ENCODE data around the gene COL15A1. TPM values are rescaled to one million over a fixed set of nuclear protein-coding genes. Genes with fewer than 3 reads are reported as not detected.
"Not testable (repeated sequence)": the region's sequence is repeated elsewhere in the genome, so short reads cannot be mapped to it uniquely, and the experiment has no call there.

The COL15A1 gene
- total RNA-seq, 4 donors from 2014 or later: 4.0 to 7.8 (median 6.8) TPM

DNA sequence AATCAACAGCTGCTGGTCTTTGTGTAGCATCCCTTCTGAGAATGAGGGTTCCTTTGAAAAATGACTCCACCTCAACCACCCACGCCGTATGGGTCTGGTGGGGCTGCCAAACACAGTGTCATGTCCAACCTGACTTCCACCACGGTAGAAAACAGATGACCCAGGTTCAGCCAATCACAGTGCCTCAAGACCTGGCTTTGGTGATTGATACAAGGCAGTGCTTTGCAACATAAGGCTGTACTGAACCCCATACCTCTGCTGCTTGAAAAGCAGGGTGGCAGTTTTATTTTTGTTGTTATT is 149.7 kb downstream of the COL15A1 start:
- Histone ChIP-seq H3K4me3 (no peak overlapping the region), H3K36me3 (no peaks in the 10 kb centered on the region), H3K4me1 (no peaks in the 10 kb centered on the region), H3K27ac (no peak overlapping the region), H3K27me3 (no peaks in the 10 kb centered on the region), H3K9me3 (no peaks in the 10 kb centered on the region)
- intact Hi-C loops (cut with DNase I; ENCODE audit: low total_unique reads) (no loop called here), in situ Hi-C loops (cut with MboI; ENCODE audit: low sequenced_read_pairs in 4 of 4) (no loop called here)
- DNase-seq (no peak), ATAC-seq (no peak)
- TF ChIP-seq, protein P1, sequence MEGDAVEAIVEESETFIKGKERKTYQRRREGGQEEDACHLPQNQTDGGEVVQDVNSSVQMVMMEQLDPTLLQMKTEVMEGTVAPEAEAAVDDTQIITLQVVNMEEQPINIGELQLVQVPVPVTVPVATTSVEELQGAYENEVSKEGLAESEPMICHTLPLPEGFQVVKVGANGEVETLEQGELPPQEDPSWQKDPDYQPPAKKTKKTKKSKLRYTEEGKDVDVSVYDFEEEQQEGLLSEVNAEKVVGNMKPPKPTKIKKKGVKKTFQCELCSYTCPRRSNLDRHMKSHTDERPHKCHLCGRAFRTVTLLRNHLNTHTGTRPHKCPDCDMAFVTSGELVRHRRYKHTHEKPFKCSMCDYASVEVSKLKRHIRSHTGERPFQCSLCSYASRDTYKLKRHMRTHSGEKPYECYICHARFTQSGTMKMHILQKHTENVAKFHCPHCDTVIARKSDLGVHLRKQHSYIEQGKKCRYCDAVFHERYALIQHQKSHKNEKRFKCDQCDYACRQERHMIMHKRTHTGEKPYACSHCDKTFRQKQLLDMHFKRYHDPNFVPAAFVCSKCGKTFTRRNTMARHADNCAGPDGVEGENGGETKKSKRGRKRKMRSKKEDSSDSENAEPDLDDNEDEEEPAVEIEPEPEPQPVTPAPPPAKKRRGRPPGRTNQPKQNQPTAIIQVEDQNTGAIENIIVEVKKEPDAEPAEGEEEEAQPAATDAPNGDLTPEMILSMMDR (IDR thresholded peaks at IDR 0.05 in 4 of 5, conservative IDR thresholded peaks at IDR 0.05 in 1 of 5): no peak
- no peak for TF ChIP-seq POLR2A (IDR thresholded peaks at IDR 0.05)

DNA sequence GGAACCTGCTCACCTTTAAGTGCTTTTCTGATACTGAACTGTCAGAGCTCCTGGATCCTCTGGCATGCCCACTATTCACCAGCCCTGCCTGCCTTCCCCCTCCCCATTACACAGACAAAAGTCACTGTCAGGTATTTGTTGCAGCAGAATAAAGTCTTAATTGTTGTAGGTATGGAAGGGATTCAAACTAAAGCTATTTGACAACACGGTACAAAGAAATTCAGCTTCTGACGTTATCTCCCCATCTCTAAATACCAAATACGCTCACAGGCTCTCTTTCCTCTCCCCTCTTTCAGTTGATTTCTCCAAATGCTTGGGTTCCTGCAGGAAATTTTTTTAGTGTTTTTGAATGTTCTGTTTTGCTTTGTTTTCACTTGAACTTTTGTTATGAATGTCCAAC is 151.9 kb downstream of the COL15A1 start:
- intact Hi-C loops (cut with DNase I; ENCODE audit: low total_unique reads): no loop called here
- DNase-seq (no peak), ATAC-seq (no peak)
- no peaks in the 10 kb centered on the region for H3K36me3 ChIP-seq
- H3K9me3 ChIP-seq: no peaks in the 10 kb centered on the region
- no peak for TF ChIP-seq POLR2A (IDR thresholded peaks at IDR 0.05)
- TF ChIP-seq, protein P1 (IDR thresholded peaks at IDR 0.05 in 4 of 5, conservative IDR thresholded peaks at IDR 0.05 in 1 of 5): no peak
- H3K4me3 ChIP-seq: no peak overlapping the region
- H3K27ac ChIP-seq: no peak overlapping the region
- H3K4me1 ChIP-seq: no peaks in the 10 kb centered on the region
- in situ Hi-C loops (cut with MboI; ENCODE audit: low sequenced_read_pairs in 4 of 4): no loop called here
- no peaks in the 10 kb centered on the region for H3K27me3 ChIP-seq

DNA sequence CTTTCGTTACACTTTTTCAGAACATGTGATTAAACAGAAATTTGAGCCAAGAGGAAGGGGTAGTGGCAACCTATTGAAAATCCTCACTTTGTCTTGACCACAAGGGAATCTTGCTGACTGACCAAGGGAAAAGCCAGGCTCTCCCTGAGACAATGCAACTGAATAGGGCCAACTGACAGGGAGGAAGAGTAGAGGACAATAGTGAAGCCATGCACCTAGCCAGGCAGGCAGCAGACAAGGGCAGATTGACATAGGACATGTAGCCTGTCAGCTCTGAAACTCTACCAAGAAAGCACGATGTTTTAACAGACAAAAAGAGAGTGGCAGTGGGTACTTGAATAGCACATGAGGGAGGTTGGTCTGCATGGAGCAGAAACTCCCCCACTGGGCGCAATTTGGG is 152.7 kb downstream of the COL15A1 start:
- H3K27me3 ChIP-seq: no peaks in the 10 kb centered on the region
- no peak for DNase-seq
- TF ChIP-seq, protein P1 (IDR thresholded peaks at IDR 0.05 in 4 of 5, conservative IDR thresholded peaks at IDR 0.05 in 1 of 5): no peak
- no peak for TF ChIP-seq POLR2A (IDR thresholded peaks at IDR 0.05)
- in situ Hi-C loops (cut with MboI; ENCODE audit: low sequenced_read_pairs in 4 of 4): no loop called here
- H3K9me3 ChIP-seq: no peaks in the 10 kb centered on the region
- intact Hi-C loops (cut with DNase I; ENCODE audit: low total_unique reads): no loop called here
- no peaks in the 10 kb centered on the region for H3K4me1 ChIP-seq
- no peak overlapping the region for H3K4me3 ChIP-seq
- no peaks in the 10 kb centered on the region for H3K36me3 ChIP-seq
- H3K27ac ChIP-seq: no peak overlapping the region
- ATAC-seq: no peak

DNA sequence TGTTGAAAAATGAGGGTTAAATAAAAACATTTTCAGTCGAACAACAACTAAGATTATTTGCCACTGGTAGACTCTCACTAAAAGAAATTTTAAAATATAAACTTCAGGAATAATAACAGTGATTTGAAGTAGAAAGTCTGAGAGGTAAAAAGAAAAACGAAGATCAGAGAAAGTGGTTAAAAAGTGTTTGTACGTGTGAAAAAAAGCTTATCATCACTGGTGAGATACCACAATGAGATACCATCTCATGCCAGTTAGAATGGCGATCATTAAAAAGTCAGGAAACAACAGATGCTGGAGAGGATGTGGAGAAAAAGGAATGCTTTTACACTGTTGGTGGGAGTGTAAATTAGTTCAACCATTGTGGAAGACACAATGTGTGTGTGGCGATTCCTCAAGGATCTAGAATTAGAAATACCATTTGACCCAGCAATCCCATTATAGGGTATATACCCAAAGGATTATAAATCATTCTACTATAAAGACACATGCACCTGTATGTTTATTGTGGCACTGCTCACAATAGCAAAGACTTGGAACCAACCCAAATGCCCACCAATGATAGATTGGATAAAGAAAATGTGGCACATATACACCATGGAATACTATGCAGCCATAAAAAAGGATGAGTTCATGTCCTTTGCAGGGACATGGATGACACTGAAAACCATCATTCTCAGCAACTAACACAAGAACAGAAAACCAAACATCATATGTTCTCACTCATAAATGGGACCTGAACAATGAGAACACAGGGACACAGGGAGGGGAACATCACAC is 156.3 kb downstream of the COL15A1 start:
- in situ Hi-C loops (cut with MboI; ENCODE audit: low sequenced_read_pairs in 4 of 4); DNase-seq; H3K4me1 ChIP-seq; ATAC-seq; H3K27ac ChIP-seq; H3K4me3 ChIP-seq; H3K27me3 ChIP-seq; H3K9me3 ChIP-seq; H3K36me3 ChIP-seq: not testable (repeated sequence)
- intact Hi-C loops (cut with DNase I; ENCODE audit: low total_unique reads): loop anchor here (10.0 kb wide), 3 partner anchors 255 to 715 kb away; partner anchors contain the start of gene ANKS6

DNA sequence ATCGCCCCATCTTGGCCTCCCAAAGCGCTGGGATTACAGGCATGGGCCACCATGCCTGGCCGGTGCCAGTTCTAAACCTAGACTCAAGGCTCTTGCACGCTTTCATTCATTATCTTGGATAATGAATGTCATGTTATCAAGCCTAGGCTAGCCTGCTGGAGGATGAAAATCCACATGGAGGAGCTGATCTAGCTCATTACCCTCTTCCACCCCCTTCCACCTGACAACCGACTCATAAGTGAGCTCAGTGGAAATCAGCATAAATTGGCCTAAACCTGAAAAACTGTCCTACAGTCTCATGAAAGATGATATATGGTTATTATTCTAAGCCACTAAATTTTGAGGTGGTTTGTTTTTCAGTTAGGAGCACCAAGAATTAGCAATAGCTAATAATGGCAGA is 157.6 kb downstream of the COL15A1 start:
- Histone ChIP-seq H3K9me3 (no peaks in the 10 kb centered on the region), H3K27me3 (no peaks in the 10 kb centered on the region), H3K4me1 (peaks cover 11 to 16% of the 10 kb centered on the region in 2 donors), H3K36me3 (no peaks in the 10 kb centered on the region), H3K4me3 (no peak overlapping the region), H3K27ac (no peak overlapping the region)
- intact Hi-C loops (cut with DNase I; ENCODE audit: low total_unique reads): loop anchor here (10.0 kb wide), 3 partner anchors 254 to 714 kb away; partner anchors contain the start of gene ANKS6
- DNase-seq: no peak
- ATAC-seq: no peak
- in situ Hi-C loops (cut with MboI; ENCODE audit: low sequenced_read_pairs in 4 of 4): no loop called here
- TF ChIP-seq POLR2A (IDR thresholded peaks at IDR 0.05): no peak
- TF ChIP-seq, protein P1 (IDR thresholded peaks at IDR 0.05 in 4 of 5, conservative IDR thresholded peaks at IDR 0.05 in 1 of 5): no peak

All from gastrocnemius medialis (tissue), 4 donors.